Measurements from ENCODE around the gene ID3.

DNA sequence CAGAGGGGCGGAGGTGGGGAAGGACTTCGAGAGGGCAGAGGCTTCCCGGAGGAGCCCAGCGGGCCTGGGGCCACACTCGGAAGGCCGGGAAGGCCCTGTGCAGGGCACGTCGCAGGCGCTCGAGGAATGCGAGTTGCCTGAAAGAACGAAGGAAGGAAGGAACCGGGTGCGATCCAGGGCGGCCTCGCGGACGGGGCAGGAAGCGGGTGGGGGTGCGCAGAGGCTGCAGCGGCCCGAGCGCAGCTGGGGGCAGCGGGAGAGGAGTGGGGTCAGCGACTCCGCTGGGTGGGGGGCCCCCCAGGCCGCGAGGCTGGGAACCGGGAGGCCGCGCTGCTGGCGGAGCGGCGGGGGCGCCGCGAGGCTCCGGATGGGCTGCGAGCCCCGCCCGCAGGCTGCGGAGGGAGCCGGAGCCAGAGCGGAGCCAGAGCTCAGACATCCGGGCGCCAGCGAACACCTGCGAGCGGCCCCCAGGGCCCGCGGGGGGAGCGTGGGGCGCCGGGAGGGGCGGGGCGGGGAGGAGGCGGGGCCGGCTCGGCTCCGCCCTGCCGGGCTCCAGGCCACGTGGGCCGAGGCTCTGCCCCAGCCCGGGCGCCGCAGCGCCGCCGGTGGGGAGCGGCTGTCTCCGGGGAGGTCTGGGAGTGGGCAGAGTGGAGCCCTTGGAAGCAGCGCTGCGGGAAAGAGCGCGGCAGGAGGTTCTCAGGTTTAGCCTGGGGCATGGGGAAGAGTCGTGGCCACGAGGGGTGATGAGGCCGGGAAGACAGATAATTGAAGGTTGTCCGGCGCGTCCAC lies 4.6 kb downstream of the ID3 start:
- TF ChIP-seq ZNF658 (tag by site-specific recombination; IDR thresholded peaks at IDR 0.05), result no peak
- no peak for TF ChIP-seq ZNF37A (tag by site-specific recombination; IDR thresholded peaks at IDR 0.05)
- TF ChIP-seq MYNN (tag by site-specific recombination; IDR thresholded peaks at IDR 0.05; ENCODE audit: borderline replicate concordance), result no peak
- 0 out of 2 replicates have a peak, but pooled peaks have one; percentile 54 for TF ChIP-seq ZNF335 (tag by site-specific recombination; conservative IDR thresholded peaks at IDR 0.05)
- TF ChIP-seq, protein P1, sequence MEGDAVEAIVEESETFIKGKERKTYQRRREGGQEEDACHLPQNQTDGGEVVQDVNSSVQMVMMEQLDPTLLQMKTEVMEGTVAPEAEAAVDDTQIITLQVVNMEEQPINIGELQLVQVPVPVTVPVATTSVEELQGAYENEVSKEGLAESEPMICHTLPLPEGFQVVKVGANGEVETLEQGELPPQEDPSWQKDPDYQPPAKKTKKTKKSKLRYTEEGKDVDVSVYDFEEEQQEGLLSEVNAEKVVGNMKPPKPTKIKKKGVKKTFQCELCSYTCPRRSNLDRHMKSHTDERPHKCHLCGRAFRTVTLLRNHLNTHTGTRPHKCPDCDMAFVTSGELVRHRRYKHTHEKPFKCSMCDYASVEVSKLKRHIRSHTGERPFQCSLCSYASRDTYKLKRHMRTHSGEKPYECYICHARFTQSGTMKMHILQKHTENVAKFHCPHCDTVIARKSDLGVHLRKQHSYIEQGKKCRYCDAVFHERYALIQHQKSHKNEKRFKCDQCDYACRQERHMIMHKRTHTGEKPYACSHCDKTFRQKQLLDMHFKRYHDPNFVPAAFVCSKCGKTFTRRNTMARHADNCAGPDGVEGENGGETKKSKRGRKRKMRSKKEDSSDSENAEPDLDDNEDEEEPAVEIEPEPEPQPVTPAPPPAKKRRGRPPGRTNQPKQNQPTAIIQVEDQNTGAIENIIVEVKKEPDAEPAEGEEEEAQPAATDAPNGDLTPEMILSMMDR (tag by site-specific recombination; IDR thresholded peaks at IDR 0.05), result peak; percentile 59
- no peak for TF ChIP-seq ZNF791 (tag by site-specific recombination; IDR thresholded peaks at IDR 0.05)
- no peak; the same call in 1 of the 2 replicates for TF ChIP-seq ZNF501 (tag by site-specific recombination; IDR thresholded peaks at IDR 0.05)
- no peak for TF ChIP-seq ZNF629 (tag by site-specific recombination; IDR thresholded peaks at IDR 0.05)
- TF ChIP-seq KLF16 (tag by site-specific recombination; IDR thresholded peaks at IDR 0.05), result 0 out of 2 replicates have a peak, but pooled peaks have one; percentile 25
- no peak for TF ChIP-seq YY1 (tag by site-specific recombination; IDR thresholded peaks at IDR 0.05)
- TF ChIP-seq ZNF837 (tag by site-specific recombination; IDR thresholded peaks at IDR 0.05), result no peak
- TF ChIP-seq, protein P2, sequence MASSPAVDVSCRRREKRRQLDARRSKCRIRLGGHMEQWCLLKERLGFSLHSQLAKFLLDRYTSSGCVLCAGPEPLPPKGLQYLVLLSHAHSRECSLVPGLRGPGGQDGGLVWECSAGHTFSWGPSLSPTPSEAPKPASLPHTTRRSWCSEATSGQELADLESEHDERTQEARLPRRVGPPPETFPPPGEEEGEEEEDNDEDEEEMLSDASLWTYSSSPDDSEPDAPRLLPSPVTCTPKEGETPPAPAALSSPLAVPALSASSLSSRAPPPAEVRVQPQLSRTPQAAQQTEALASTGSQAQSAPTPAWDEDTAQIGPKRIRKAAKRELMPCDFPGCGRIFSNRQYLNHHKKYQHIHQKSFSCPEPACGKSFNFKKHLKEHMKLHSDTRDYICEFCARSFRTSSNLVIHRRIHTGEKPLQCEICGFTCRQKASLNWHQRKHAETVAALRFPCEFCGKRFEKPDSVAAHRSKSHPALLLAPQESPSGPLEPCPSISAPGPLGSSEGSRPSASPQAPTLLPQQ (tag by site-specific recombination; IDR thresholded peaks at IDR 0.05), result peak; percentile 45; the same call in 1 of the 2 replicates
- no peak for TF ChIP-seq ZNF707 (tag by site-specific recombination; IDR thresholded peaks at IDR 0.05)
- no peak for TF ChIP-seq ZNF521 (tag by site-specific recombination; IDR thresholded peaks at IDR 0.05)

Data from HEK293 (cell line).